Keratinocyte (primary cell): ENCODE data around the gene IGFLR1. TPM values are rescaled to one million over a fixed set of nuclear protein-coding genes. Genes with fewer than 3 reads are reported as not detected.

Source experiments
- DNase-seq: peaks from one replicate; pipeline ENCODE4 v3.0.0-alpha.2; 2011; ENCODE audit warnings: low read depth, missing footprints, low spot score
- FAIRE-seq: peaks from 2 replicates; lab custom pipeline; 2011; peaks lifted over from hg19 to GRCh38; lab: Jason Lieb, UNC
- H2AFZ ChIP-seq: 2 replicates; pipeline ENCODE4 v1.6.0; 2012; ENCODE audit warnings: low read length, control low read depth, inconsistent platforms; ENCODE audit not compliant: control insufficient read depth
- H3K27ac ChIP-seq: 2 replicates; pipeline ENCODE4 v1.5.1; 2011; ENCODE audit warnings: low read length; ENCODE audit not compliant: control insufficient read depth, insufficient read depth
- H3K27me3 ChIP-seq: 3 replicates; pipeline ENCODE4 v1.6.0; 2011; ENCODE audit warnings: low read length; ENCODE audit not compliant: control insufficient read depth, insufficient read depth; ENCODE audit errors: extremely low read depth
- H3K36me3 ChIP-seq, 2 experiments: 2 replicates in 1 of 2; 3 replicates in 1 of 2; pipeline ENCODE4 v1.5.1; 2011; ENCODE audit warnings: low read length in 2 of 2, mild to moderate bottlenecking in 1 of 2; ENCODE audit not compliant: control insufficient read depth in 2 of 2, insufficient read depth in 2 of 2; ENCODE audit errors: extremely low read depth in 1 of 2
- H3K4me1 ChIP-seq: 3 replicates; pipeline ENCODE4 v1.5.1; 2011; ENCODE audit warnings: low read length; ENCODE audit not compliant: control insufficient read depth, insufficient read depth; ENCODE audit errors: extremely low read depth
- H3K4me2 ChIP-seq: 3 replicates; pipeline ENCODE4 v1.6.0; 2011; ENCODE audit warnings: low read depth, low read length; ENCODE audit not compliant: control insufficient read depth, insufficient read depth; ENCODE audit errors: extremely low read depth
- H3K4me3 ChIP-seq, 3 experiments: fragments of 200-600 bp in 1 of 3; sonication (generic) in 1 of 3; 2 replicates in 2 of 3; 3 replicates in 1 of 3; pipeline ENCODE4 v1.5.1; 2011 to 2016; ENCODE audit warnings: low read length in 3 of 3, mild to moderate bottlenecking in 3 of 3, control low read depth in 2 of 3, inconsistent platforms in 1 of 3, low read depth in 1 of 3, mixed read lengths in 1 of 3, mixed run types in 1 of 3, moderate library complexity in 1 of 3; ENCODE audit not compliant: control insufficient read depth in 2 of 3, insufficient read depth in 2 of 3; ENCODE audit errors: extremely low read depth in 1 of 3
- H3K79me2 ChIP-seq: 2 replicates; pipeline ENCODE4 v1.6.0; 2012; ENCODE audit warnings: low read length; ENCODE audit not compliant: control insufficient read depth, insufficient read depth
- H3K9ac ChIP-seq: 3 replicates; pipeline ENCODE4 v1.6.0; 2011; ENCODE audit warnings: low read length; ENCODE audit not compliant: control insufficient read depth, insufficient read depth; ENCODE audit errors: extremely low read depth
- H3K9me1 ChIP-seq: 3 replicates; pipeline ENCODE4 v1.6.0; 2011; ENCODE audit warnings: low read length; ENCODE audit not compliant: control insufficient read depth, insufficient read depth; ENCODE audit errors: extremely low read depth
- H3K9me3 ChIP-seq: 2 replicates; pipeline ENCODE4 v1.5.1; 2012; ENCODE audit warnings: low read depth, low read length; ENCODE audit not compliant: control insufficient read depth
- H4K20me1 ChIP-seq: 3 replicates; pipeline ENCODE4 v1.6.0; 2011; ENCODE audit warnings: low read length; ENCODE audit not compliant: control insufficient read depth, insufficient read depth; ENCODE audit errors: extremely low read depth
- CTCF ChIP-seq, 3 experiments: IDR thresholded peaks in 1 of 3; conservative IDR thresholded peaks in 1 of 3; optimal IDR thresholded peaks in 1 of 3; 2 replicates in 2 of 3; 3 replicates in 1 of 3; pipeline versions ENCODE3 to v1.5.1; 2011; ENCODE audit warnings: low read length in 3 of 3, mild to moderate bottlenecking in 3 of 3, moderate library complexity in 2 of 3, control low read depth in 1 of 3, inconsistent platforms in 1 of 3; ENCODE audit not compliant: insufficient read depth in 2 of 3; ENCODE audit errors: extremely low read depth in 1 of 3
- EZH2 ChIP-seq: IDR thresholded peaks from one replicate; pipeline ENCODE4 v1.6.1; 2012; ENCODE audit warnings: inconsistent platforms, mild to moderate bottlenecking, low read length, moderate library complexity
- dilution Hi-C: fragments of 300-500 bp; cut with MboI; formaldehyde crosslinking; loops from one replicate; pipeline ENCODE4 v1.7.0; 2020; ENCODE audit warnings: low sequenced_read_pairs; ENCODE audit not compliant: extremely low pct_ligation_motif_present
- polyA plus RNA-seq, 5 experiments: library from polyadenylated mRNA; depleted of rRNA in 3 of 5; stranded (reverse) in 3 of 5; stranded (forward) in 1 of 5; unstranded in 1 of 5; fragments of >200 nt; gene quantifications; 1 replicate in 1 of 5; 2 replicates in 3 of 5; 3 replicates in 1 of 5; pipeline versions ENCODE4 v1.2.1 to v1.2.3, GENCODE V29; 2011 to 2012; ENCODE audit warnings: missing spikeins in 2 of 5, low read depth in 1 of 5, low replicate concordance in 1 of 5

The IGFLR1 gene
- polyA plus RNA-seq, 1 donor (not counting 4 experiments of a cell fraction or from before 2014, with no cell fraction given) = 0.34 TPM

- Histone ChIP-seq H3K4me1 (no peaks in the 10 kb centered on the region), H3K4me3 (no peak overlapping the region), H3K27me3 (no peaks in the 10 kb centered on the region), H3K9ac (no peak overlapping the region), H3K79me2 (no peaks in the 10 kb centered on the region), H3K4me2 (no peak overlapping the region), H3K9me1 (no peaks in the 10 kb centered on the region), H3K27ac (no peak overlapping the region), H4K20me1 (peaks cover 2% of the 10 kb centered on the region), H3K36me3 (no peaks in the 10 kb centered on the region), H3K9me3 (no peaks in the 10 kb centered on the region), H2AFZ (no peak overlapping the region)
- no peak for DNase-seq
- TF ChIP-seq EZH2 (no peak), CTCF (optimal IDR thresholded peaks at IDR 0.05 in 1 of 3, IDR thresholded peaks at IDR 0.05 in 1 of 3, conservative IDR thresholded peaks at IDR 0.05 in 1 of 3; ENCODE audit: extremely low read depth in 1 of 3, insufficient read depth in 2 of 3, low read length in 3 of 3) (no peak)
- no peak for FAIRE-seq
- dilution Hi-C loops = no loop called here
Measured at GRCh38 chr19:35787227-35787799, 45.1 kb upstream of the IGFLR1 start.

GRCh38 chr19:35786299-35787160 lies 44.3 kb upstream of the IGFLR1 start:
- no peak overlapping the region for H3K27ac ChIP-seq
- dilution Hi-C loops = no loop called here

More at GRCh38 chr19:35786299-35787160, 44.3 kb upstream of the IGFLR1 start:
- no peaks in the 10 kb centered on the region for H3K9me1 ChIP-seq
- peaks cover 2% of the 10 kb centered on the region for H4K20me1 ChIP-seq
- DNase-seq (no peak), FAIRE-seq (no peak)
- no peaks in the 10 kb centered on the region for H3K36me3 ChIP-seq
- TF ChIP-seq CTCF (optimal IDR thresholded peaks at IDR 0.05 in 1 of 3, IDR thresholded peaks at IDR 0.05 in 1 of 3, conservative IDR thresholded peaks at IDR 0.05 in 1 of 3; ENCODE audit: extremely low read depth in 1 of 3, insufficient read depth in 2 of 3, low read length in 3 of 3) = no peak
- TF ChIP-seq EZH2 = no peak
- H3K9ac ChIP-seq = no peak overlapping the region
- no peak overlapping the region for H3K4me2 ChIP-seq
- no peaks in the 10 kb centered on the region for H3K27me3 ChIP-seq
- H3K9me3 ChIP-seq = no peaks in the 10 kb centered on the region
- H2AFZ ChIP-seq = no peak overlapping the region
- no peaks in the 10 kb centered on the region for H3K79me2 ChIP-seq
- no peaks in the 10 kb centered on the region for H3K4me1 ChIP-seq
- H3K4me3 ChIP-seq = no peak overlapping the region
